Measurements from ENCODE around the gene SHC3.

The SHC3 gene

GRCh38 chr9:89177012-89177943 lies 1.3 kb downstream of the SHC3 start:
- TF ChIP-seq, protein P1, sequence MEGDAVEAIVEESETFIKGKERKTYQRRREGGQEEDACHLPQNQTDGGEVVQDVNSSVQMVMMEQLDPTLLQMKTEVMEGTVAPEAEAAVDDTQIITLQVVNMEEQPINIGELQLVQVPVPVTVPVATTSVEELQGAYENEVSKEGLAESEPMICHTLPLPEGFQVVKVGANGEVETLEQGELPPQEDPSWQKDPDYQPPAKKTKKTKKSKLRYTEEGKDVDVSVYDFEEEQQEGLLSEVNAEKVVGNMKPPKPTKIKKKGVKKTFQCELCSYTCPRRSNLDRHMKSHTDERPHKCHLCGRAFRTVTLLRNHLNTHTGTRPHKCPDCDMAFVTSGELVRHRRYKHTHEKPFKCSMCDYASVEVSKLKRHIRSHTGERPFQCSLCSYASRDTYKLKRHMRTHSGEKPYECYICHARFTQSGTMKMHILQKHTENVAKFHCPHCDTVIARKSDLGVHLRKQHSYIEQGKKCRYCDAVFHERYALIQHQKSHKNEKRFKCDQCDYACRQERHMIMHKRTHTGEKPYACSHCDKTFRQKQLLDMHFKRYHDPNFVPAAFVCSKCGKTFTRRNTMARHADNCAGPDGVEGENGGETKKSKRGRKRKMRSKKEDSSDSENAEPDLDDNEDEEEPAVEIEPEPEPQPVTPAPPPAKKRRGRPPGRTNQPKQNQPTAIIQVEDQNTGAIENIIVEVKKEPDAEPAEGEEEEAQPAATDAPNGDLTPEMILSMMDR (IDR thresholded peaks at IDR 0.05; ENCODE audit: borderline replicate concordance, extremely low read depth, low read length, poor library complexity, severe bottlenecking), result no peak
- TF ChIP-seq EZH2 (IDR thresholded peaks at IDR 0.05; ENCODE audit: borderline replicate concordance, low read depth, low read length, severe bottlenecking), result no peak
- no peaks in the 10 kb centered on the region for H3K9me3 ChIP-seq (ENCODE audit: insufficient read depth, low read length, severe bottlenecking)
- DNase-seq (no peak), ATAC-seq (ENCODE audit: insufficient read depth, low read depth) (no peak)
- H3K4me2 ChIP-seq (ENCODE audit: insufficient read depth, low read length), result peak overlapping the region; percentile 85
- no peaks in the 10 kb centered on the region for H3K27me3 ChIP-seq (ENCODE audit: insufficient read depth, low read length, poor library complexity)
- H3K4me1 ChIP-seq (ENCODE audit: insufficient read depth, low read length), result peaks cover 64% of the 10 kb centered on the region
- H3K4me3 ChIP-seq (ENCODE audit: low read depth in 1 of 2, low read length in 2 of 2), result peak overlapping the region in 1 of 2 experiments; percentile 48; a peak in 2 of 4 replicates
- H3K79me2 ChIP-seq (ENCODE audit: insufficient read depth, low read length), result peaks cover 23% of the 10 kb centered on the region
- H3K36me3 ChIP-seq (ENCODE audit: insufficient read depth, low read length), result no peaks in the 10 kb centered on the region
- H2AFZ ChIP-seq (ENCODE audit: low read depth, low read length), result no peak overlapping the region
- peak overlapping the region; percentile 45; the same call in 1 of the 2 replicates for H3K27ac ChIP-seq (ENCODE audit: low read length)
- peak overlapping the region; percentile 39 for H3K9ac ChIP-seq (ENCODE audit: low read depth, low read length)
- peaks cover 3% of the 10 kb centered on the region; the same call in 1 of the 2 replicates for H4K20me1 ChIP-seq (ENCODE audit: insufficient read depth, low read length)

DNA sequence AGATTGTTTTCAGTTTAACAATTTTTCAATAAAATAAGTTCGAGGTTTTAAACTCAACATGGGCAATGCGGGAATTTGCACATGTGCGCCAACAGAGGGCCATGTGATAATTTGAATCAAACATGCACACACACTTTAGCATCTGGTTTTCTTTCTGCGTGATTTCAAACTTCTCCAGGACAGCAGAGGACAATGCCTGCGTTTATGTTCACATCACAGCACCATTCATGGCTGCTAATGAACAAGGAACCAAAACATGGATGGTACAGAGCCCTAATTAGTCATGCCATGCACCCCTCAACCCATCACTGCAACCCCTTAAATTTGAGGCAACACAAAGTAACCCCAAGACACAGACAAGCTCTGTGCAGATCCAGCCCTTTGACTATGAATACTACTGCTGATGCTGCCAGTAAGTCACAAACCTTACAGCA lies 2.8 kb downstream of the SHC3 start:
- no peak overlapping the region for H2AFZ ChIP-seq (ENCODE audit: low read depth, low read length)
- peak overlapping the region; percentile 85 for H3K4me2 ChIP-seq (ENCODE audit: insufficient read depth, low read length)
- H3K4me3 ChIP-seq (ENCODE audit: low read depth in 1 of 2, low read length in 2 of 2), result peak overlapping the region in 1 of 2 experiments; percentile 16; a peak in 1 of 4 replicates

GRCh38 chr9:89174291-89174690 lies 4.3 kb downstream of the SHC3 start:
- Histone ChIP-seq H3K9ac (ENCODE audit: low read depth, low read length) (no peak overlapping the region), H3K4me3 (ENCODE audit: low read depth in 1 of 2, low read length in 2 of 2) (no peak overlapping the region), H3K27me3 (ENCODE audit: insufficient read depth, low read length, poor library complexity) (no peaks in the 10 kb centered on the region), H3K4me1 (ENCODE audit: insufficient read depth, low read length) (peaks cover 43% of the 10 kb centered on the region), H4K20me1 (ENCODE audit: insufficient read depth, low read length) (peaks cover 3% of the 10 kb centered on the region; the same call in 1 of the 2 replicates), H3K79me2 (ENCODE audit: insufficient read depth, low read length) (peaks cover 23% of the 10 kb centered on the region), H3K4me2 (ENCODE audit: insufficient read depth, low read length) (peak overlapping the region; percentile 27; the same call in 1 of the 2 replicates), H2AFZ (ENCODE audit: low read depth, low read length) (no peak overlapping the region), H3K36me3 (ENCODE audit: insufficient read depth, low read length) (no peaks in the 10 kb centered on the region), H3K27ac (ENCODE audit: low read length) (no peak overlapping the region), H3K9me3 (ENCODE audit: insufficient read depth, low read length, severe bottlenecking) (no peaks in the 10 kb centered on the region)
- DNase-seq, result no peak
- ATAC-seq (ENCODE audit: insufficient read depth, low read depth), result no peak
- TF ChIP-seq, protein P1 (IDR thresholded peaks at IDR 0.05; ENCODE audit: borderline replicate concordance, extremely low read depth, low read length, poor library complexity, severe bottlenecking), result no peak
- TF ChIP-seq EZH2 (IDR thresholded peaks at IDR 0.05; ENCODE audit: borderline replicate concordance, low read depth, low read length, severe bottlenecking), result no peak

More for the DNA sequence above, 2.8 kb downstream of the SHC3 start:
- Histone ChIP-seq H3K36me3 (ENCODE audit: insufficient read depth, low read length) (no peaks in the 10 kb centered on the region), H3K9me3 (ENCODE audit: insufficient read depth, low read length, severe bottlenecking) (no peaks in the 10 kb centered on the region), H3K27me3 (ENCODE audit: insufficient read depth, low read length, poor library complexity) (no peaks in the 10 kb centered on the region), H3K9ac (ENCODE audit: low read depth, low read length) (no peak overlapping the region; the same call in 1 of the 2 replicates), H4K20me1 (ENCODE audit: insufficient read depth, low read length) (peaks cover 3% of the 10 kb centered on the region; the same call in 1 of the 2 replicates), H3K4me1 (ENCODE audit: insufficient read depth, low read length) (peaks cover 56% of the 10 kb centered on the region), H3K79me2 (ENCODE audit: insufficient read depth, low read length) (peaks cover 23% of the 10 kb centered on the region), H3K27ac (ENCODE audit: low read length) (no peak overlapping the region)
- ATAC-seq (ENCODE audit: insufficient read depth, low read depth) (no peak), DNase-seq (no peak)
- TF ChIP-seq, protein P1 (IDR thresholded peaks at IDR 0.05; ENCODE audit: borderline replicate concordance, extremely low read depth, low read length, poor library complexity, severe bottlenecking), result peak; percentile 26
- no peak for TF ChIP-seq EZH2 (IDR thresholded peaks at IDR 0.05; ENCODE audit: borderline replicate concordance, low read depth, low read length, severe bottlenecking)

Data from DND-41 (cell line).